Mucosa of rectum (tissue), 2 donors: ENCODE results near the gene VPS18.

ENCODE experiments used
- H3K27ac ChIP-seq, 2 donors: one replicate each; pipeline ENCODE4 v1.7.0; 2013; ENCODE audit warnings: inconsistent platforms in 2 of 2, low read depth in 2 of 2, low read length in 2 of 2
- H3K27me3 ChIP-seq, 2 donors: one replicate each; pipeline ENCODE4 v1.7.0; 2013; ENCODE audit warnings: low read length in 2 of 2; ENCODE audit not compliant: control insufficient read depth in 2 of 2, insufficient read depth in 2 of 2
- H3K36me3 ChIP-seq, 2 donors: one replicate each; pipeline ENCODE4 v1.7.0; 2013; ENCODE audit warnings: low read length in 2 of 2; ENCODE audit not compliant: control insufficient read depth in 2 of 2, insufficient read depth in 2 of 2
- H3K4me1 ChIP-seq, 2 donors: one replicate each; pipeline ENCODE4 v1.7.0; 2013; ENCODE audit warnings: low read length in 2 of 2, mild to moderate bottlenecking in 1 of 2; ENCODE audit not compliant: control insufficient read depth in 2 of 2, insufficient read depth in 2 of 2
- H3K4me3 ChIP-seq, 2 donors: one replicate each; pipeline ENCODE4 v1.7.0; 2013; ENCODE audit warnings: low read length in 2 of 2
- H3K9ac ChIP-seq, 2 donors: one replicate each; pipeline ENCODE4 v1.7.0; 2013; ENCODE audit warnings: low read length in 2 of 2, low read depth in 1 of 2, mild to moderate bottlenecking in 1 of 2
- H3K9me3 ChIP-seq, 2 donors: one replicate each; pipeline ENCODE4 v1.7.0; 2013; ENCODE audit warnings: low read length in 2 of 2; ENCODE audit not compliant: control insufficient read depth in 2 of 2
- donor health status: healthy.
- donor health status: Normal muscosa, but diverticular disease.

Gene VPS18

DNA sequence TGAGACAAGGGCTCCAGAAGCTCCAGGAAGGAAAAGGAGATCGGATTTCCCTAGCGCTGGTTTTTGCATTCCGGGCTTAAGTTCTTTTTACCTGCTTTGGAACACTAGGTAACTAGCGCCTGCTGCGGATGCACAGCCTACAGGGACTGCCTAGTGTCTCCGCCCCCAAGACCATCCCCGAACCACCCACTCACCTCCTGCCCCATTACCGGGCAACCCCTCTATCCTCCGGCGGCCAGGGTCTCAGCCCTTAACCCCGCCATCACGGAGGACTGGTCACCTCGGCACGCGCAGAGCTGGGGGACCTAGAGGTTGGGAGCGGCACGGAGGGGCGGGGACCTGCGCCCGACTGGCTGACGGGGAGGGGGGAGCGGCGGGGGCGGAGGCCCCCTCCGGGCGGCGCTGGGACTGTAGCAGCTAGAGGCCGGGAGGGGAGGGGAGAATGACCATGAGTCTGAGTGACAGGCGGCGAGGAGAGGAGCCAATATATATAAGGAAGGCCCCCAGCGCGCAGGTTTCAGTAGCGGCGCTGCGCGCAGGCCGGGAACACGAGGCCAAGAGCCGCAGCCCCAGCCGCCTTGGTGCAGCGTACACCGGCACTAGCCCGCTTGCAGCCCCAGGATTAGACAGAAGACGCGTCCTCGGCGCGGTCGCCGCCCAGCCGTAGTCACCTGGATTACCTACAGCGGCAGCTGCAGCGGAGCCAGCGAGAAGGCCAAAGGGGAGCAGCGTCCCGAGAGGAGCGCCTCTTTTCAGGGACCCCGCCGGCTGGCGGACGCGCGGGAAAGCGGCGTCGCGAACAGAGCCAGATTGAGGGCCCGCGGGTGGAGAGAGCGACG, 34.8 kb downstream of the VPS18 start, which contains the start of gene DLL4:
TSS of gene DLL4 (plus strand) at position 520 of the 839 bp plus-strand sequence. CDS start 329 bp downstream, outside the sequence.
- Histone ChIP-seq H3K4me1 (peaks cover 63 to 68% of the 10 kb centered on the region in 2 donors), H3K9me3 (no peaks in the 10 kb centered on the region), H3K9ac (peak within 1 kb of the TSS; percentile 60 to 77), H3K4me3 (peak within 1 kb of the TSS; percentile 73 to 78), H3K36me3 (no peaks in the 10 kb centered on the region), H3K27me3 (peaks cover 13 to 19% of the 10 kb centered on the region in 2 donors), H3K27ac (peak within 1 kb of the TSS; percentile 73 to 92)

- Histone ChIP-seq H3K4me1 (peaks cover 68 to 69% of the 10 kb centered on the region in 2 donors), H3K36me3 (peaks cover 0 to 6% of the 10 kb centered on the region in 2 donors), H3K9me3 (no peaks in the 10 kb centered on the region), H3K9ac (peak overlapping the region; percentile 60 to 77), H3K27me3 (peaks cover 13 to 19% of the 10 kb centered on the region in 2 donors), H3K27ac (peak overlapping the region; percentile 63 to 92), H3K4me3 (peak overlapping the region; percentile 73 to 78)
Measured at GRCh38 chr15:40929660-40930429, 35.6 kb downstream of the VPS18 start.

DNA sequence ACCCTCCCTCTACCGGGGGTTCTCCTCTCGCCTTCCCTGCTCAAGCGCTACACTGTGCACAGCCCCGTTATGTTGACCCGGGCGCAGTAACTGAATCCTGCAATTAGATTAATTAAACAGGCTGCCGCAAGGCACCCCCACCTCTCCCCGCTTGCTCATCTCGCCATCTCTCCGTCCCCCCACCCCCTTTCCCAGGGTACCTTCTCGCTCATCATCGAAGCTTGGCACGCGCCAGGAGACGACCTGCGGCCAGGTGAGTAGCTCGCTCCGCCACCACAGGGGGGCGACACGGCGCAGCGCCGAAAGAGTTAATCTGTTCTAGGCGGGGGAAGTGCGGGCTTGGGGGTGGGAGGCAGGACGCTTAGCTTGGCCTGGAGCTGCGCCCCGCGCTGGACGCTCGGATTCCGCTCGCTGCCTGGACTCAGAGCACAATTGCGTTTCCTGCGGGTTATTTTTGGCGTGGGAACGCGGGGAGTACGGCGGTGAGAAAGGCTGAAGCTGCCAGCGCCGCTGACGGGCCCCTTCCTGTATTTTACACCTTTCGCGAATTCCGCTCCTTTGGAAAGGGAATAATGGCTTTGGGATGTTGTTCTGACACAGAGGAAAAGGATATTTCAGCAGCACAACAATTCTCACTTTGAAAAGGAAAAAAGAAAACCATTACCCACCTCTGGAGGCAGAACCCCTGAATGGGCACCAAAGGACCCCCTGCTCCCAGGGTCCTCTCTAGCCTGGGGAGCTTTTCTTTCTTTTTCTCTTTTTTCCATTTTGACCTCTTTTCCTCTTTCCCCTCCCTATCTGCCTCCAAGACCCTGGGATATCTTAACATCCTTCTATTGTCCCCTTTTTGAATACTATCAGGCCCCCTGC, 36.4 kb downstream of the VPS18 start:
- H3K27ac ChIP-seq: peak overlapping the region; percentile 91 to 92
- H3K9me3 ChIP-seq: no peaks in the 10 kb centered on the region
- peaks cover 66 to 68% of the 10 kb centered on the region in 2 donors for H3K4me1 ChIP-seq
- peaks cover 11 to 19% of the 10 kb centered on the region in 2 donors for H3K27me3 ChIP-seq
- peak overlapping the region; percentile 60 to 77 for H3K9ac ChIP-seq
- peaks cover 0 to 13% of the 10 kb centered on the region in 2 donors for H3K36me3 ChIP-seq
- H3K4me3 ChIP-seq: peak overlapping the region; percentile 73 to 78

DNA sequence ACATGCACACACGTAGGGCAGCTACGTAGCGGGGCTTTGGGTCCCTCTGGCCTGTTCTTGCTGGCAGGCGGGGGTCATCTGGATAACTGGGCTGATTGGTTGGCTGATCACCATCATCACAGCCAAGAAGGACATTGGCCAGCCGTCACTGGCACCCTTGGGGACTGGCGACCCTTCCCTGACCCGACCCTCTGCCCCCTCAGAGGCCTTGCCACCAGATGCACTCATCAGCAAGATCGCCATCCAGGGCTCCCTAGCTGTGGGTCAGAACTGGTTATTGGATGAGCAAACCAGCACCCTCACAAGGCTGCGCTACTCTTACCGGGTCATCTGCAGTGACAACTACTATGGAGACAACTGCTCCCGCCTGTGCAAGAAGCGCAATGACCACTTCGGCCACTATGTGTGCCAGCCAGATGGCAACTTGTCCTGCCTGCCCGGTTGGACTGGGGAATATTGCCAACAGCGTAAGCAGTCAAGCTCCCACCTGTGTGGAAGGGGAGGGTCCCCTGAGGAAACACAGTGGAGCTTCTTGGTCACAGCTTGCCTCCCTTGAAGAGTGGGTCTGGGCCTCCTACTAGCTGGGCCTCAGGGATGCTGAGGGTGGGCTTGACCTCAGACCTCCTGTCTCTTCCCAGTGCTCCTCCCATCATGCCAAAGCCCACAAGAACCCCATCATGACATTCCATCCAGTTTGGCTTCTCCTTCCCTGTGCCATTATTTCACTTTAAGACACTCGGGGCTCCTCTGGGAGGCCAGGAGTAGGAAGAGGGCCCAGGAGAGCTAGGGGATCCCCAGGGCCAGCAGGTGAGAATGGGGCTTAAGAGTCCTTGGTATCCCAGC, 37.3 kb downstream of the VPS18 start:
- Histone ChIP-seq H3K27ac (peak overlapping the region; percentile 91 to 92), H3K4me1 (peaks cover 59 to 60% of the 10 kb centered on the region in 2 donors), H3K27me3 (peaks cover 9 to 17% of the 10 kb centered on the region in 2 donors), H3K36me3 (peaks cover 5 to 18% of the 10 kb centered on the region in 2 donors), H3K9me3 (no peaks in the 10 kb centered on the region), H3K9ac (peak overlapping the region; percentile 63 to 77), H3K4me3 (peak overlapping the region; percentile 73 to 78)

DNA sequence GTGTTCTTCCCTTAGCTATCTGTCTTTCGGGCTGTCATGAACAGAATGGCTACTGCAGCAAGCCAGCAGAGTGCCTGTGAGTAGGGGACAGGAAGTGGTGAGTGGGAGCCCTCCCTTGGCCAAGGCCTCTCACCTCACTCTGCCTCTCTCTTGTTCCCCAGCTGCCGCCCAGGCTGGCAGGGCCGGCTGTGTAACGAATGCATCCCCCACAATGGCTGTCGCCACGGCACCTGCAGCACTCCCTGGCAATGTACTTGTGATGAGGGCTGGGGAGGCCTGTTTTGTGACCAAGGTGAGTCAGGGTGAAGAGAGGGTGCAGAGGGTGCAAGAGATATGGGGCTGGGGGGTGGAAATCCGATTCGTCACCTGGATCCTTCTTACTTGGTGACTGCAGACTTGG, 37.9 kb downstream of the VPS18 start:
- Histone ChIP-seq H3K36me3 (peaks cover 5 to 20% of the 10 kb centered on the region in 2 donors), H3K4me3 (peak overlapping the region; percentile 73 to 78), H3K27me3 (peaks cover 2 to 11% of the 10 kb centered on the region in 2 donors), H3K27ac (peak overlapping the region; percentile 91 to 92), H3K9ac (peak overlapping the region; percentile 63 to 77), H3K9me3 (no peaks in the 10 kb centered on the region), H3K4me1 (peaks cover 52 to 54% of the 10 kb centered on the region in 2 donors)

- Histone ChIP-seq H3K4me1 (peaks cover 49 to 51% of the 10 kb centered on the region in 2 donors), H3K27me3 (peaks cover 0 to 7% of the 10 kb centered on the region in 2 donors)
Measured at GRCh38 chr15:40932649-40933516, 38.6 kb downstream of the VPS18 start.

DNA sequence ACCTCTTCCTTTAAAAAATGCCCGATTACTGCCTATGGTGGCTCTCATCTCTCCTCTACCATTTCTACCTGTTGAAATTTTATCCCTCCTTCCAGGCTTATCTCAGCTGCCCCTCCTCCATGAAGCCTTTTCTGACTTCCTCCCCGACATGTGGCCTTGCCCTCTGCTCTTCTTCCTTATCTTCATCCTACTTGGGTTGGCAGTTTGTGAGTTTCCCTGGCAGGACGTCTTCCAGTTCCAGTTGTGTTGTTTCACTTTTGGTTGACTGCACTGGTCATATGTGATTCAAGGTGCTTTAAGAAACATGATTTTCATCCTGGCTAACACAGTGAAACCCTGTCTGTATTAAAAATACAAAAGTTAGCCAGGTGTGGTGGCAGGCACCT, 39.3 kb downstream of the VPS18 start:
- H3K4me3 ChIP-seq: peak overlapping the region in 1 of 2 donors; percentile 42

More at GRCh38 chr15:40932649-40933516, 38.6 kb downstream of the VPS18 start:
- Histone ChIP-seq H3K9ac (peak overlapping the region; percentile 63 to 77), H3K4me3 (peak overlapping the region; percentile 73 to 78), H3K27ac (peak overlapping the region; percentile 91 to 92), H3K9me3 (no peaks in the 10 kb centered on the region), H3K36me3 (peaks cover 5 to 20% of the 10 kb centered on the region in 2 donors)

DNA sequence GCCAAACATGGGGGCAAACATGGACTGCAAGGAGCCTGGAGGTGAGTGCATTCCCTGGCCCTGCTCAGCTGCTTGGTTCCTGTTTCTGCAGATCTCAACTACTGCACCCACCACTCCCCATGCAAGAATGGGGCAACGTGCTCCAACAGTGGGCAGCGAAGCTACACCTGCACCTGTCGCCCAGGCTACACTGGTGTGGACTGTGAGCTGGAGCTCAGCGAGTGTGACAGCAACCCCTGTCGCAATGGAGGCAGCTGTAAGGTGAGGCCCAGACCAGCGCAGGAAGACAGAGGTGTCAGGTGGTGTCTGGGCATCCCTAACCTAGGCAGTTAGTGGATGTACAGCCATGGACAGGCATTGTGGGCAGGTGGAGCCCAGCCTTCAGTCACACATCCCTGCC, 40.2 kb downstream of the VPS18 start:
- Histone ChIP-seq H3K9ac (peak overlapping the region; percentile 24 to 36), H3K4me3 (no peak overlapping the region), H3K4me1 (peaks cover 36 to 43% of the 10 kb centered on the region in 2 donors), H3K27me3 (peaks cover 0 to 7% of the 10 kb centered on the region in 2 donors), H3K36me3 (peaks cover 5 to 20% of the 10 kb centered on the region in 2 donors), H3K9me3 (no peaks in the 10 kb centered on the region), H3K27ac (no peak overlapping the region)

More for the DNA sequence above, 39.3 kb downstream of the VPS18 start:
- Histone ChIP-seq H3K4me1 (peaks cover 44 to 49% of the 10 kb centered on the region in 2 donors), H3K27me3 (peaks cover 0 to 7% of the 10 kb centered on the region in 2 donors), H3K36me3 (peaks cover 5 to 20% of the 10 kb centered on the region in 2 donors), H3K27ac (peak overlapping the region; percentile 91 to 92), H3K9me3 (no peaks in the 10 kb centered on the region), H3K9ac (peak overlapping the region in 1 of 2 donors; percentile 36)
